Liver (tissue), 9 donors: ENCODE data around the gene MRPL49. TPM values are rescaled to one million over a fixed set of nuclear protein-coding genes. Genes with fewer than 3 reads are reported as not detected.

Experiments
- DNase-seq: peaks from one replicate; pipeline ENCODE4 v3.0.0-alpha.2; 2017; ENCODE audit warnings: low spot score
- H3K27ac ChIP-seq, 2 donors: one replicate each; pipeline ENCODE4 v1.7.0; 2013; ENCODE audit warnings: inconsistent platforms in 2 of 2, low read length in 2 of 2, control low read depth in 1 of 2, low read depth in 1 of 2, mild to moderate bottlenecking in 1 of 2
- H3K27me3 ChIP-seq, 4 donors: one replicate each; pipeline versions ENCODE4 v1.6.1 to v1.7.0; 2013; ENCODE audit warnings: low read length in 3 of 4, inconsistent platforms in 1 of 4, mild to moderate bottlenecking in 1 of 4, moderate library complexity in 1 of 4; ENCODE audit not compliant: control insufficient read depth in 4 of 4, insufficient read depth in 4 of 4
- H3K36me3 ChIP-seq, 4 donors: one replicate each; pipeline versions ENCODE4 v1.6.1 to v1.7.0; 2013; ENCODE audit warnings: low read length in 3 of 4, mild to moderate bottlenecking in 3 of 4, low read depth in 1 of 4, moderate library complexity in 1 of 4; ENCODE audit not compliant: control insufficient read depth in 4 of 4, insufficient read depth in 3 of 4
- H3K4me1 ChIP-seq, 4 donors: one replicate each; pipeline versions ENCODE4 v1.6.1 to v1.7.0; 2013; ENCODE audit warnings: low read length in 3 of 4, mild to moderate bottlenecking in 3 of 4, moderate library complexity in 1 of 4; ENCODE audit not compliant: control insufficient read depth in 4 of 4, insufficient read depth in 4 of 4
- H3K4me3 ChIP-seq, 3 donors: one replicate each; pipeline versions ENCODE4 v1.6.1 to v1.7.0; 2013; ENCODE audit warnings: low read length in 3 of 3, control low read depth in 1 of 3, low read depth in 1 of 3, mild to moderate bottlenecking in 1 of 3
- H3K9ac ChIP-seq, 2 donors: one replicate each; pipeline ENCODE4 v1.7.0; 2013; ENCODE audit warnings: low read length in 2 of 2, mild to moderate bottlenecking in 2 of 2, moderate library complexity in 2 of 2, control low read depth in 1 of 2, low read depth in 1 of 2
- H3K9me3 ChIP-seq, 4 donors: one replicate each; pipeline versions ENCODE4 v1.6.1 to v1.7.0; 2013; ENCODE audit warnings: low read length in 3 of 4; ENCODE audit not compliant: control insufficient read depth in 4 of 4
- ATF3 ChIP-seq: IDR thresholded peaks from 2 replicates; pipeline ENCODE4 v1.6.1; 2016; ENCODE audit warnings: antibody characterized with exemption
- EGR1 ChIP-seq, 2 donors: IDR thresholded peaks; 2 replicates each; pipeline ENCODE4 v1.6.1; 2016 to 2018; ENCODE audit warnings: antibody characterized with exemption in 2 of 2, low read depth in 2 of 2
- FOXA1 ChIP-seq: IDR thresholded peaks from 2 replicates; pipeline ENCODE4 v1.6.1; 2016; ENCODE audit warnings: antibody characterized with exemption
- FOXA2 ChIP-seq: IDR thresholded peaks from 2 replicates; pipeline ENCODE4 v1.6.1; 2016; ENCODE audit warnings: antibody characterized with exemption
- GABPA ChIP-seq, 2 donors: IDR thresholded peaks in 1 of 2; conservative IDR thresholded peaks in 1 of 2; 2 replicates each; pipeline ENCODE4 v1.6.1; 2016; ENCODE audit warnings: antibody characterized with exemption in 2 of 2, mild to moderate bottlenecking in 1 of 2, moderate library complexity in 1 of 2
- HNF4A ChIP-seq, 2 donors: conservative IDR thresholded peaks; 2 replicates each; pipeline ENCODE4 v1.6.1; 2016; ENCODE audit warnings: antibody characterized with exemption in 2 of 2, mild to moderate bottlenecking in 2 of 2
- HNF4G ChIP-seq: IDR thresholded peaks from 2 replicates; pipeline ENCODE4 v1.6.1; 2016; ENCODE audit warnings: antibody characterized with exemption
- JUND ChIP-seq, 2 donors: IDR thresholded peaks; 2 replicates each; pipeline ENCODE4 v1.6.1; 2016; ENCODE audit warnings: antibody characterized with exemption in 2 of 2
- NR2F2 ChIP-seq: IDR thresholded peaks from 2 replicates; pipeline ENCODE4 v1.6.1; 2016; ENCODE audit warnings: antibody characterized with exemption
- RAD21 ChIP-seq, 2 donors: IDR thresholded peaks; 2 replicates each; pipeline ENCODE4 v1.6.1; 2016; ENCODE audit warnings: antibody characterized with exemption in 2 of 2, mild to moderate bottlenecking in 2 of 2
- REST ChIP-seq: IDR thresholded peaks from 2 replicates; pipeline ENCODE4 v1.6.1; 2016; ENCODE audit warnings: antibody characterized with exemption, mild to moderate bottlenecking
- RXRA ChIP-seq, 2 donors: IDR thresholded peaks; 2 replicates each; pipeline ENCODE4 v1.6.1; 2017 to 2018; ENCODE audit warnings: antibody characterized with exemption in 2 of 2, mild to moderate bottlenecking in 1 of 2
- TAF1 ChIP-seq: conservative IDR thresholded peaks from 2 replicates; pipeline ENCODE4 v1.6.1; 2016; ENCODE audit warnings: antibody characterized with exemption, mild to moderate bottlenecking
- YY1 ChIP-seq: IDR thresholded peaks from 2 replicates; pipeline ENCODE4 v1.6.1; 2016; ENCODE audit warnings: antibody characterized with exemption, mild to moderate bottlenecking
- WGBS: extraction: QIAGEN DNeasy Blood & Tissue Kit; methylation state at CpG from one replicate; pipeline ENCODE4 v1.1.7; 2013; 5-methylcytosine and 5-hydroxymethylcytosine counted together
- polyA plus RNA-seq, 2 donors: library from polyadenylated mRNA; stranded (reverse) in 1 of 2; unstranded in 1 of 2; fragments of 200-250 nt in 1 of 2; fragments of >200 nt in 1 of 2; fragmentation: Nextera tagmentation in 1 of 2; extraction: Ambion mirVana in 1 of 2; gene quantifications; one replicate each; pipeline versions ENCODE4 v1.2.1 to v1.2.3, GENCODE V29; 2013 to 2015
- total RNA-seq, 2 donors: library from RNA; depleted of rRNA; stranded (reverse); fragments of >200 nt; gene quantifications; one replicate each; pipeline ENCODE4 v1.2.3, GENCODE V29; 2014
- TF ChIP-seq, protein P1 (sequence below): IDR thresholded peaks from 2 replicates; pipeline ENCODE4 v1.6.1; 2016; ENCODE audit warnings: antibody characterized with exemption
- TF ChIP-seq, protein P2 (sequence below): IDR thresholded peaks from 2 replicates; pipeline ENCODE4 v1.6.1; 2016; ENCODE audit warnings: antibody characterized with exemption
- TF ChIP-seq, protein P3 (sequence below): fragments of 150-350 bp; IDR thresholded peaks from 2 replicates; pipeline ENCODE4 v1.5.1; 2017; ENCODE audit warnings: improper control_type of control experiment, low read depth, low read length; ENCODE audit not compliant: missing input control
- donor health status: healthy.
- donor health status: healthy.
- donor health status: healthy.
- donor health status: healthy.
- donor health status: healthy.

The MRPL49 gene
- total and polyA plus RNA-seq, 4 donors = 31.1 to 47.2 (median 35.4) TPM

GRCh38 chr11:65107751-65108468 lies 14.2 kb upstream of the MRPL49 start:
- no peak for DNase-seq
- H3K9ac ChIP-seq = no peak overlapping the region
- H3K27ac ChIP-seq = no peak overlapping the region
- peaks cover 3 to 13% (median 8%) of the 10 kb centered on the region in 4 donors for H3K36me3 ChIP-seq
- WGBS = 96% methylated on average over 52 of the region's 52 CpGs
- TF ChIP-seq, protein P1, sequence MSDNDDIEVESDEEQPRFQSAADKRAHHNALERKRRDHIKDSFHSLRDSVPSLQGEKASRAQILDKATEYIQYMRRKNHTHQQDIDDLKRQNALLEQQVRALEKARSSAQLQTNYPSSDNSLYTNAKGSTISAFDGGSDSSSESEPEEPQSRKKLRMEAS = no peak
- TF ChIP-seq, protein P2, sequence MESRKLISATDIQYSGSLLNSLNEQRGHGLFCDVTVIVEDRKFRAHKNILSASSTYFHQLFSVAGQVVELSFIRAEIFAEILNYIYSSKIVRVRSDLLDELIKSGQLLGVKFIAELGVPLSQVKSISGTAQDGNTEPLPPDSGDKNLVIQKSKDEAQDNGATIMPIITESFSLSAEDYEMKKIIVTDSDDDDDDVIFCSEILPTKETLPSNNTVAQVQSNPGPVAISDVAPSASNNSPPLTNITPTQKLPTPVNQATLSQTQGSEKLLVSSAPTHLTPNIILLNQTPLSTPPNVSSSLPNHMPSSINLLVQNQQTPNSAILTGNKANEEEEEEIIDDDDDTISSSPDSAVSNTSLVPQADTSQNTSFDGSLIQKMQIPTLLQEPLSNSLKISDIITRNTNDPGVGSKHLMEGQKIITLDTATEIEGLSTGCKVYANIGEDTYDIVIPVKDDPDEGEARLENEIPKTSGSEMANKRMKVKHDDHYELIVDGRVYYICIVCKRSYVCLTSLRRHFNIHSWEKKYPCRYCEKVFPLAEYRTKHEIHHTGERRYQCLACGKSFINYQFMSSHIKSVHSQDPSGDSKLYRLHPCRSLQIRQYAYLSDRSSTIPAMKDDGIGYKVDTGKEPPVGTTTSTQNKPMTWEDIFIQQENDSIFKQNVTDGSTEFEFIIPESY = no peak
- TF ChIP-seq RAD21 (IDR thresholded peaks at IDR 0.05) (no peak), RXRA (IDR thresholded peaks at IDR 0.05) (no peak), GABPA (IDR thresholded peaks at IDR 0.05 in 1 of 2, conservative IDR thresholded peaks at IDR 0.05 in 1 of 2) (no peak)
- no peak overlapping the region for H3K4me3 ChIP-seq
- H3K27me3 ChIP-seq = no peaks in the 10 kb centered on the region
- H3K9me3 ChIP-seq = no peaks in the 10 kb centered on the region
- H3K4me1 ChIP-seq = peaks cover 11 to 39% (median 26%) of the 10 kb centered on the region in 4 donors

DNA sequence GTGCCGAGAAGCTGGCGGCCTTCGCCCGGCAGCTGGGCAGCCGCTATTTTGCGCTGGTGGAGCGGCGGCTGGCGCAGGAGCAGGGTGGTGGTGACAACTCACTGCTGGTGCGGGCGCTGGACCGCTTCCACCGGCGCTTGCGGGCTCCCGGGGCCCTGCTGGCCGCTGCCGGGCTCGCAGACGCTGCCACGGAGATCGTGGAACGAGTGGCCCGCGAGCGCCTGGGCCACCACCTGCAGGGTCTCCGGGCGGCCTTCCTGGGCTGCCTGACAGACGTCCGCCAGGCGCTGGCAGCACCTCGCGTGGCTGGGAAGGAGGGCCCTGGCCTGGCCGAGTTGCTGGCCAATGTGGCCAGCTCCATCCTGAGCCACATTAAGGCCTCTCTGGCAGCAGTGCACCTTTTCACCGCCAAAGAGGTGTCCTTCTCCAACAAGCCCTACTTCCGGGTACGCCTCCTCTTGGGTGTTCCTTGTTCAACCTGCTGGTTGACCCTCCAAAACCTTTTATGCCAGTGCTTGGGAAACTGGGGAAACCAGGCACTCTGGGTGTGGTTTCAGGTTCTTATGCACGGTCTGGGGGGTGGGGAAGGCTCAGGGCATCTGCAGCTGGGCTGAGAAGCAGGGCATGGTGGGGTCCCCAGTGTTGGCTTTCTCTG lies 13.5 kb upstream of the MRPL49 start:
- WGBS = 96% methylated on average over 38 of the region's 38 CpGs
- no peak overlapping the region for H3K4me3 ChIP-seq
- DNase-seq = no peak
- H3K27me3 ChIP-seq = no peaks in the 10 kb centered on the region
- peaks cover 3 to 13% (median 8%) of the 10 kb centered on the region in 4 donors for H3K36me3 ChIP-seq
- H3K4me1 ChIP-seq = peaks cover 15 to 39% (median 30%) of the 10 kb centered on the region in 4 donors
- TF ChIP-seq NR2F2 (no peak), YY1 (no peak), HNF4A (conservative IDR thresholded peaks at IDR 0.05) (no peak), GABPA (IDR thresholded peaks at IDR 0.05 in 1 of 2, conservative IDR thresholded peaks at IDR 0.05 in 1 of 2) (no peak), RAD21 (IDR thresholded peaks at IDR 0.05) (no peak), ATF3 (no peak), TAF1 (no peak), REST (no peak), RXRA (IDR thresholded peaks at IDR 0.05) (no peak), EGR1 (IDR thresholded peaks at IDR 0.05; ENCODE audit: low read depth in 2 of 2) (no peak), FOXA2 (no peak), FOXA1 (no peak), HNF4G (no peak), JUND (IDR thresholded peaks at IDR 0.05) (no peak)
- TF ChIP-seq, protein P3, sequence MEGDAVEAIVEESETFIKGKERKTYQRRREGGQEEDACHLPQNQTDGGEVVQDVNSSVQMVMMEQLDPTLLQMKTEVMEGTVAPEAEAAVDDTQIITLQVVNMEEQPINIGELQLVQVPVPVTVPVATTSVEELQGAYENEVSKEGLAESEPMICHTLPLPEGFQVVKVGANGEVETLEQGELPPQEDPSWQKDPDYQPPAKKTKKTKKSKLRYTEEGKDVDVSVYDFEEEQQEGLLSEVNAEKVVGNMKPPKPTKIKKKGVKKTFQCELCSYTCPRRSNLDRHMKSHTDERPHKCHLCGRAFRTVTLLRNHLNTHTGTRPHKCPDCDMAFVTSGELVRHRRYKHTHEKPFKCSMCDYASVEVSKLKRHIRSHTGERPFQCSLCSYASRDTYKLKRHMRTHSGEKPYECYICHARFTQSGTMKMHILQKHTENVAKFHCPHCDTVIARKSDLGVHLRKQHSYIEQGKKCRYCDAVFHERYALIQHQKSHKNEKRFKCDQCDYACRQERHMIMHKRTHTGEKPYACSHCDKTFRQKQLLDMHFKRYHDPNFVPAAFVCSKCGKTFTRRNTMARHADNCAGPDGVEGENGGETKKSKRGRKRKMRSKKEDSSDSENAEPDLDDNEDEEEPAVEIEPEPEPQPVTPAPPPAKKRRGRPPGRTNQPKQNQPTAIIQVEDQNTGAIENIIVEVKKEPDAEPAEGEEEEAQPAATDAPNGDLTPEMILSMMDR = no peak
- TF ChIP-seq, protein P2 = no peak
- no peak overlapping the region for H3K9ac ChIP-seq
- H3K27ac ChIP-seq = no peak overlapping the region
- H3K9me3 ChIP-seq = no peaks in the 10 kb centered on the region
